HepG2 (cell line): ENCODE results near the gene SLC12A5. TPM values are rescaled to one million over a fixed set of nuclear protein-coding genes. Genes with fewer than 3 reads are reported as not detected.
A peak's percentile ranks its signal among the peaks of the same experiment; 100 is the strongest.

Experiments used
- CBX5 ChIP-seq: sonication (generic); formaldehyde crosslinking; IDR thresholded peaks from 2 replicates; pipeline ENCODE4 v1.4.0; 2020; ENCODE audit warnings: missing genetic modification reagents, borderline replicate concordance
- FLYWCH1 ChIP-seq: sonication (generic); formaldehyde crosslinking; IDR thresholded peaks from 2 replicates; pipeline ENCODE4 v1.8.1; 2023; ENCODE audit warnings: mild to moderate bottlenecking, missing genetic modification reagents
- JDP2 ChIP-seq: sonication (generic); formaldehyde crosslinking; IDR thresholded peaks from 2 replicates; pipeline ENCODE4 v1.8.1; 2022; ENCODE audit warnings: missing genetic modification reagents, borderline replicate concordance
- MAF1 ChIP-seq: sonication (generic); formaldehyde crosslinking; IDR thresholded peaks from 2 replicates; pipeline ENCODE4 v1.5.0; 2020; ENCODE audit warnings: missing genetic modification reagents, borderline replicate concordance
- NR2C2 ChIP-seq: sonication (generic); formaldehyde crosslinking; IDR thresholded peaks from 2 replicates; pipeline ENCODE4 v1.4.0; 2020; ENCODE audit warnings: missing genetic modification reagents, mild to moderate bottlenecking, moderate library complexity, borderline replicate concordance
- NR3C1 ChIP-seq: sonication (generic); formaldehyde crosslinking; IDR thresholded peaks from 2 replicates; pipeline ENCODE4 v1.4.0; 2020; ENCODE audit warnings: missing genetic modification reagents
- PHF5A ChIP-seq: IDR thresholded peaks from one replicate; pipeline ENCODE4 v1.6.1; 2018; ENCODE audit warnings: low read depth, missing genetic modification reagents; ENCODE audit not compliant: unreplicated experiment
- RFX3 ChIP-seq: IDR thresholded peaks from 2 replicates; pipeline ENCODE4 v1.6.1; 2016; ENCODE audit warnings: missing biosample characterization, missing genetic modification reagents
- RFXAP ChIP-seq: sonication (generic); formaldehyde crosslinking; IDR thresholded peaks from 2 replicates; pipeline ENCODE4 v1.4.0; 2020; ENCODE audit warnings: missing genetic modification reagents, borderline replicate concordance
- SATB2 ChIP-seq: sonication (generic); formaldehyde crosslinking; IDR thresholded peaks from 2 replicates; pipeline ENCODE4 v1.5.0; 2020; ENCODE audit warnings: missing genetic modification reagents
- SMAD9 ChIP-seq: sonication (generic); formaldehyde crosslinking; IDR thresholded peaks from 2 replicates; pipeline ENCODE4 v1.5.1; 2020; ENCODE audit warnings: mild to moderate bottlenecking, missing genetic modification reagents
- SP5 ChIP-seq: IDR thresholded peaks from 2 replicates; pipeline ENCODE4 v1.6.1; 2016; ENCODE audit warnings: low read depth, borderline replicate concordance
- TBX2 ChIP-seq: sonication (generic); formaldehyde crosslinking; IDR thresholded peaks from 2 replicates; pipeline ENCODE4 v1.5.0; 2020; ENCODE audit warnings: missing genetic modification reagents, mild to moderate bottlenecking, borderline replicate concordance
- U2AF2 ChIP-seq: fragments of 200-400 bp; formaldehyde crosslinking; IDR thresholded peaks from 2 replicates; pipeline ENCODE4 v1.6.1; 2017; ENCODE audit warnings: low read depth, mild to moderate bottlenecking, low read length
- ZBTB38 ChIP-seq: sonication (generic); formaldehyde crosslinking; IDR thresholded peaks from 2 replicates; pipeline ENCODE4 v1.5.1; 2020; ENCODE audit warnings: mild to moderate bottlenecking, missing genetic modification reagents
- ZNF224 ChIP-seq: sonication (generic); formaldehyde crosslinking; IDR thresholded peaks from 2 replicates; pipeline ENCODE4 v1.5.0; 2020; ENCODE audit warnings: mild to moderate bottlenecking, missing genetic modification reagents
- ZNF24 ChIP-seq: fragments of 450-650 bp; IDR thresholded peaks from 2 replicates; pipeline ENCODE4 v1.6.1; 2017; ENCODE audit warnings: antibody characterized with exemption, mild to moderate bottlenecking
- ZNF430 ChIP-seq: sonication (generic); formaldehyde crosslinking; IDR thresholded peaks from 2 replicates; pipeline ENCODE4 v1.9.0; 2021; ENCODE audit warnings: mild to moderate bottlenecking, missing genetic modification reagents
- ZNF558 ChIP-seq: sonication (generic); formaldehyde crosslinking; IDR thresholded peaks from 2 replicates; pipeline ENCODE4 v1.9.0; 2022; ENCODE audit warnings: mild to moderate bottlenecking, missing genetic modification reagents, borderline replicate concordance
- ZNF572 ChIP-seq: sonication (generic); formaldehyde crosslinking; IDR thresholded peaks from 2 replicates; pipeline ENCODE4 v1.5.1; 2020; ENCODE audit warnings: mild to moderate bottlenecking, missing genetic modification reagents
- ZNF7 ChIP-seq: IDR thresholded peaks from 2 replicates; pipeline ENCODE4 v1.6.1; 2016; ENCODE audit warnings: missing biosample characterization, missing genetic modification reagents
- ZNF746 ChIP-seq: sonication (generic); formaldehyde crosslinking; IDR thresholded peaks from 2 replicates; pipeline ENCODE4 v1.8.0; 2022; ENCODE audit warnings: mild to moderate bottlenecking, missing genetic modification reagents
- ZNF879 ChIP-seq: sonication (generic); formaldehyde crosslinking; IDR thresholded peaks from 2 replicates; pipeline ENCODE4 v1.8.1; 2023; ENCODE audit warnings: missing genetic modification reagents
- polyA plus RNA-seq, 8 experiments: library from polyadenylated mRNA; depleted of rRNA in 3 of 8; stranded (reverse) in 7 of 8; unstranded in 1 of 8; fragments of >200 nt; fragmentation: Illumina TruSeq in 4 of 8; extraction: Trizol in 4 of 8; gene quantifications; 2 replicates each; pipeline versions ENCODE4 v1.2.1 to v1.2.3, GENCODE V29; 2011 to 2016; ENCODE audit warnings: low read depth in 4 of 8, missing spikeins in 1 of 8, mixed read lengths in 1 of 8; ENCODE audit not compliant: insufficient read depth in 1 of 8
- total RNA-seq, 5 experiments: library from RNA; depleted of rRNA; stranded (reverse); fragments of >200 nt; fragmentation: Illumina TruSeq; extraction: Trizol; gene quantifications; 2 replicates each; pipeline ENCODE4 v1.2.3, GENCODE V29; 2016; ENCODE audit warnings: low read depth in 1 of 5
- TF ChIP-seq, protein P1 (sequence below): sonication (generic); formaldehyde crosslinking; IDR thresholded peaks from 2 replicates; pipeline ENCODE4 v1.5.1; 2020; ENCODE audit warnings: missing genetic modification reagents, mild to moderate bottlenecking, borderline replicate concordance
- TF ChIP-seq, protein P2 (sequence below): sonication (generic); formaldehyde crosslinking; IDR thresholded peaks from 2 replicates; pipeline ENCODE4 v1.4.0; 2020; ENCODE audit warnings: mild to moderate bottlenecking, missing genetic modification reagents
- TF ChIP-seq, protein P3 (sequence below): IDR thresholded peaks from 2 replicates; pipeline ENCODE4 v1.6.1; 2016; ENCODE audit warnings: mild to moderate bottlenecking

Gene SLC12A5
- total and polyA plus RNA-seq, 2 of the 13 experiments (the other 11 are each of a cell fraction or from before 2014, with no cell fraction given), result 4.3 to 5.4 TPM

DNA sequence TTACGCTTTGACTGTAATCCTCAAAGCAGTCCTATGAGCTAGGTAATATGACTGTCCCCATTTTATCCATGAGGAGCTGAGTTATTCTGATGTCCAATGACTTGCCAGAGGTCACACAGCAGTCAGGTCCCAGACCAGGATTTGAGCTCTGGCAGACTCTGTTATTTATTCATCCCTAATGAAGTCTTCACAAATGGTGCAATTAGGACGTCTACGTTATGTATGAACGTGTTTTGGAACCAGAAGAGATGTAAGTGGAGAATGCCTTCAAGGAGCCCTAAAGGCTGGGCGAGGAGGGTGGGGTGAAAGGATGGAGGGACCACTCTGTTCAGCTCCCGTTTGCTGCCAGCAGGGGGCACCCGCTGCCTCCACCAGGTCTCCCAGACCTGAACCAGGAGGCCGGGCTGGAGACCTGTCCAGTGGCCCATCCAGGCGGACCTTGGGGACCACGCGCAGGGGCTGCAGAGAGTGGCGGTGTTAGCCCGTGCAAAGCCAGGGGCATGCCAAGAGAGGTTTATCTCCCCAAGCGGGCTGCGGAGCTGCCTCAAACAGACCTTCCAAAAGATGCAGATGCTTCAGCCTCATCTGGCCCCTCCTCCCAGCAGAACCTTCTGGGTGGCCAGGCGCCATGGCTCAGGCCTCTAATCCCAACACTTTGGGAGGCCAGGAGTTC lies 41.8 kb upstream of the SLC12A5 start (continued):
- TF ChIP-seq ZNF224 (CRISPR knock-in tag) (no peak), PHF5A (no peak), RFX3 (CRISPR knock-in tag) (no peak), SP5 (CRISPR knock-in tag) (no peak), U2AF2 (no peak), JDP2 (CRISPR knock-in tag) (no peak), ZNF7 (CRISPR knock-in tag) (no peak), NR3C1 (no peak), ZNF572 (no peak), ZNF746 (CRISPR knock-in tag) (no peak), MAF1 (no peak), FLYWCH1 (CRISPR knock-in tag) (no peak), SATB2 (CRISPR knock-in tag) (no peak), ZNF879 (CRISPR knock-in tag) (no peak), TBX2 (CRISPR knock-in tag) (no peak), CBX5 (0 out of 2 replicates have a peak, but pooled peaks have one; percentile 19), ZNF430 (CRISPR knock-in tag) (no peak), NR2C2 (no peak), SMAD9 (CRISPR knock-in tag) (0 out of 2 replicates have a peak, but pooled peaks have one; percentile 74), ZNF24 (no peak), ZNF558 (no peak), RFXAP (CRISPR knock-in tag) (no peak), ZBTB38 (no peak)
- TF ChIP-seq, protein P1, sequence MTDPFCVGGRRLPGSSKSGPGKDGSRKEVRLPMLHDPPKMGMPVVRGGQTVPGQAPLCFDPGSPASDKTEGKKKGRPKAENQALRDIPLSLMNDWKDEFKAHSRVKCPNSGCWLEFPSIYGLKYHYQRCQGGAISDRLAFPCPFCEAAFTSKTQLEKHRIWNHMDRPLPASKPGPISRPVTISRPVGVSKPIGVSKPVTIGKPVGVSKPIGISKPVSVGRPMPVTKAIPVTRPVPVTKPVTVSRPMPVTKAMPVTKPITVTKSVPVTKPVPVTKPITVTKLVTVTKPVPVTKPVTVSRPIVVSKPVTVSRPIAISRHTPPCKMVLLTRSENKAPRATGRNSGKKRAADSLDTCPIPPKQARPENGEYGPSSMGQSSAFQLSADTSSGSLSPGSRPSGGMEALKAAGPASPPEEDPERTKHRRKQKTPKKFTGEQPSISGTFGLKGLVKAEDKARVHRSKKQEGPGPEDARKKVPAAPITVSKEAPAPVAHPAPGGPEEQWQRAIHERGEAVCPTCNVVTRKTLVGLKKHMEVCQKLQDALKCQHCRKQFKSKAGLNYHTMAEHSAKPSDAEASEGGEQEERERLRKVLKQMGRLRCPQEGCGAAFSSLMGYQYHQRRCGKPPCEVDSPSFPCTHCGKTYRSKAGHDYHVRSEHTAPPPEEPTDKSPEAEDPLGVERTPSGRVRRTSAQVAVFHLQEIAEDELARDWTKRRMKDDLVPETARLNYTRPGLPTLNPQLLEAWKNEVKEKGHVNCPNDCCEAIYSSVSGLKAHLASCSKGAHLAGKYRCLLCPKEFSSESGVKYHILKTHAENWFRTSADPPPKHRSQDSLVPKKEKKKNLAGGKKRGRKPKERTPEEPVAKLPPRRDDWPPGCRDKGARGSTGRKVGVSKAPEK (CRISPR knock-in tag), result no peak
- TF ChIP-seq, protein P2, sequence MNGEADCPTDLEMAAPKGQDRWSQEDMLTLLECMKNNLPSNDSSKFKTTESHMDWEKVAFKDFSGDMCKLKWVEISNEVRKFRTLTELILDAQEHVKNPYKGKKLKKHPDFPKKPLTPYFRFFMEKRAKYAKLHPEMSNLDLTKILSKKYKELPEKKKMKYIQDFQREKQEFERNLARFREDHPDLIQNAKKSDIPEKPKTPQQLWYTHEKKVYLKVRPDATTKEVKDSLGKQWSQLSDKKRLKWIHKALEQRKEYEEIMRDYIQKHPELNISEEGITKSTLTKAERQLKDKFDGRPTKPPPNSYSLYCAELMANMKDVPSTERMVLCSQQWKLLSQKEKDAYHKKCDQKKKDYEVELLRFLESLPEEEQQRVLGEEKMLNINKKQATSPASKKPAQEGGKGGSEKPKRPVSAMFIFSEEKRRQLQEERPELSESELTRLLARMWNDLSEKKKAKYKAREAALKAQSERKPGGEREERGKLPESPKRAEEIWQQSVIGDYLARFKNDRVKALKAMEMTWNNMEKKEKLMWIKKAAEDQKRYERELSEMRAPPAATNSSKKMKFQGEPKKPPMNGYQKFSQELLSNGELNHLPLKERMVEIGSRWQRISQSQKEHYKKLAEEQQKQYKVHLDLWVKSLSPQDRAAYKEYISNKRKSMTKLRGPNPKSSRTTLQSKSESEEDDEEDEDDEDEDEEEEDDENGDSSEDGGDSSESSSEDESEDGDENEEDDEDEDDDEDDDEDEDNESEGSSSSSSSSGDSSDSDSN (CRISPR knock-in tag), result peak; percentile 62
- TF ChIP-seq, protein P3, sequence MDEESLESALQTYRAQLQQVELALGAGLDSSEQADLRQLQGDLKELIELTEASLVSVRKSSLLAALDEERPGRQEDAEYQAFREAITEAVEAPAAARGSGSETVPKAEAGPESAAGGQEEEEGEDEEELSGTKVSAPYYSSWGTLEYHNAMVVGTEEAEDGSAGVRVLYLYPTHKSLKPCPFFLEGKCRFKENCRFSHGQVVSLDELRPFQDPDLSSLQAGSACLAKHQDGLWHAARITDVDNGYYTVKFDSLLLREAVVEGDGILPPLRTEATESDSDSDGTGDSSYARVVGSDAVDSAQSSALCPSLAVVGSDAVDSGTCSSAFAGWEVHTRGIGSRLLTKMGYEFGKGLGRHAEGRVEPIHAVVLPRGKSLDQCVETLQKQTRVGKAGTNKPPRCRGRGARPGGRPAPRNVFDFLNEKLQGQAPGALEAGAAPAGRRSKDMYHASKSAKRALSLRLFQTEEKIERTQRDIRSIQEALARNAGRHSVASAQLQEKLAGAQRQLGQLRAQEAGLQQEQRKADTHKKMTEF (CRISPR knock-in tag), result no peak
